ENCODE data around the gene MAEA.

DNA sequence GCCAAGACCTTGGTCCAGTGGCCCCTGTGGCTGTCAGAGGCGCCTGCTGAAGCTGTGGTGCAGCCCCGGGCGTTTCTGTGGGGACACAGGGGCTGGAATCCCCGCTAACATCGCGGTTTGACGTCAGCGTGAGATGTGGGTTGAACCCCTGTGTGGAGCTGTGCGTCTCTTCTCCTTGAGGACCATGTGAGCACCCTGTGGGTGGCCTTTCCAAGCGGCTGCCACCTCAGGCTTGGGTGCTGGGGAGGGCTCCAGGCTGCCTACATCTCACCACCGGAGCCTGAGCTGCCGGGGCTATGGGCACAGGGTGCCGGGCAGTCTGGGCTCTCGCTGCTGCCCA lies 85.0 kb downstream of the MAEA start:
- TF ChIP-seq POLR2A (IDR thresholded peaks at IDR 0.05) = no peak
- TF ChIP-seq POLR2AphosphoS5 (IDR thresholded peaks at IDR 0.05) = no peak
- TF ChIP-seq, protein P1, sequence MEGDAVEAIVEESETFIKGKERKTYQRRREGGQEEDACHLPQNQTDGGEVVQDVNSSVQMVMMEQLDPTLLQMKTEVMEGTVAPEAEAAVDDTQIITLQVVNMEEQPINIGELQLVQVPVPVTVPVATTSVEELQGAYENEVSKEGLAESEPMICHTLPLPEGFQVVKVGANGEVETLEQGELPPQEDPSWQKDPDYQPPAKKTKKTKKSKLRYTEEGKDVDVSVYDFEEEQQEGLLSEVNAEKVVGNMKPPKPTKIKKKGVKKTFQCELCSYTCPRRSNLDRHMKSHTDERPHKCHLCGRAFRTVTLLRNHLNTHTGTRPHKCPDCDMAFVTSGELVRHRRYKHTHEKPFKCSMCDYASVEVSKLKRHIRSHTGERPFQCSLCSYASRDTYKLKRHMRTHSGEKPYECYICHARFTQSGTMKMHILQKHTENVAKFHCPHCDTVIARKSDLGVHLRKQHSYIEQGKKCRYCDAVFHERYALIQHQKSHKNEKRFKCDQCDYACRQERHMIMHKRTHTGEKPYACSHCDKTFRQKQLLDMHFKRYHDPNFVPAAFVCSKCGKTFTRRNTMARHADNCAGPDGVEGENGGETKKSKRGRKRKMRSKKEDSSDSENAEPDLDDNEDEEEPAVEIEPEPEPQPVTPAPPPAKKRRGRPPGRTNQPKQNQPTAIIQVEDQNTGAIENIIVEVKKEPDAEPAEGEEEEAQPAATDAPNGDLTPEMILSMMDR (IDR thresholded peaks at IDR 0.05) = no peak
- TF ChIP-seq EP300 (IDR thresholded peaks at IDR 0.05) = no peak
